Measurements from ENCODE around the gene STX12.
"Not testable (repeated sequence)": the region's sequence is repeated elsewhere in the genome, so short reads cannot be mapped to it uniquely, and the experiment has no call there.

DNA sequence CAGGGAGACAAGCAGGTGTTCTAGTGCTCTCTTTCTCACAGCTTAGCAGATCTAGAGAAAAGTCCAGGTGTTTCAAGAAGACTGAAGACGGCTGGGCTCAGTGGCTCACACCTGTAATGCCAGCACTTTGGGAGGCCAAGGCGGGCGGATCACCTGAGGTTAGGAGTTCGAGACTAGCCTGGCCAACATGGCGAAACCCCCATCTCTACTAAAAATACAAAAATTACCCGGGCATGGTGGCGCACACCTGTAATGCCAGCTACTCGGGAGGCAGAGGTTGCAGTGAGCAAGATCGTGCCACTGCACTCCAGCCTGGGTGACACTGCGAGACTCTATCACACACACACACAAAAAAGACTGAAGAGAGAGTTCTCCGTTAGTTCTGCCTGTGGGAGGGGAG is 84.5 kb downstream of the STX12 start:
- TF ChIP-seq, protein P1, sequence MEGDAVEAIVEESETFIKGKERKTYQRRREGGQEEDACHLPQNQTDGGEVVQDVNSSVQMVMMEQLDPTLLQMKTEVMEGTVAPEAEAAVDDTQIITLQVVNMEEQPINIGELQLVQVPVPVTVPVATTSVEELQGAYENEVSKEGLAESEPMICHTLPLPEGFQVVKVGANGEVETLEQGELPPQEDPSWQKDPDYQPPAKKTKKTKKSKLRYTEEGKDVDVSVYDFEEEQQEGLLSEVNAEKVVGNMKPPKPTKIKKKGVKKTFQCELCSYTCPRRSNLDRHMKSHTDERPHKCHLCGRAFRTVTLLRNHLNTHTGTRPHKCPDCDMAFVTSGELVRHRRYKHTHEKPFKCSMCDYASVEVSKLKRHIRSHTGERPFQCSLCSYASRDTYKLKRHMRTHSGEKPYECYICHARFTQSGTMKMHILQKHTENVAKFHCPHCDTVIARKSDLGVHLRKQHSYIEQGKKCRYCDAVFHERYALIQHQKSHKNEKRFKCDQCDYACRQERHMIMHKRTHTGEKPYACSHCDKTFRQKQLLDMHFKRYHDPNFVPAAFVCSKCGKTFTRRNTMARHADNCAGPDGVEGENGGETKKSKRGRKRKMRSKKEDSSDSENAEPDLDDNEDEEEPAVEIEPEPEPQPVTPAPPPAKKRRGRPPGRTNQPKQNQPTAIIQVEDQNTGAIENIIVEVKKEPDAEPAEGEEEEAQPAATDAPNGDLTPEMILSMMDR (IDR thresholded peaks at IDR 0.05; ENCODE audit: low read depth, low read length): not testable (repeated sequence)
- not testable (repeated sequence) for TF ChIP-seq EZH2phosphoT487 (IDR thresholded peaks at IDR 0.05; ENCODE audit: low read depth)

Data from OCI-LY3 (cell line).